Osteocyte (in vitro differentiated cells): ENCODE data around the gene CLEC16A. TPM values are rescaled to one million over a fixed set of nuclear protein-coding genes. Genes with fewer than 3 reads are reported as not detected.
"Not testable (repeated sequence)": the region's sequence is repeated elsewhere in the genome, so short reads cannot be mapped to it uniquely, and the experiment has no call there.

ENCODE experiments used
- DNase-seq: peaks from one replicate; pipeline ENCODE4 v3.0.0; 2021; ENCODE audit warnings: mixed read lengths; ENCODE audit not compliant: unreplicated experiment; ENCODE audit errors: extremely low spot score
- H3K27ac Mint-ChIP-seq: one replicate; pipeline ENCODE4 v1.8.0; 2021; ENCODE audit warnings: mild to moderate bottlenecking, mixed read lengths; ENCODE audit not compliant: unreplicated experiment
- H3K27me3 Mint-ChIP-seq: one replicate; pipeline ENCODE4 v1.8.0; 2021; ENCODE audit warnings: mixed read lengths; ENCODE audit not compliant: unreplicated experiment
- H3K36me3 Mint-ChIP-seq: one replicate; pipeline ENCODE4 v1.8.0; 2021; ENCODE audit warnings: mixed read lengths; ENCODE audit not compliant: unreplicated experiment
- H3K4me1 Mint-ChIP-seq: one replicate; pipeline ENCODE4 v1.8.0; 2021; ENCODE audit warnings: mixed read lengths; ENCODE audit not compliant: unreplicated experiment
- H3K4me3 Mint-ChIP-seq: one replicate; pipeline ENCODE4 v1.8.0; 2021; ENCODE audit warnings: mild to moderate bottlenecking, moderate library complexity, mixed read lengths; ENCODE audit not compliant: unreplicated experiment
- H3K9me3 Mint-ChIP-seq: one replicate; pipeline ENCODE4 v1.8.0; 2021; ENCODE audit warnings: mixed read lengths; ENCODE audit not compliant: unreplicated experiment
- total RNA-seq: library from RNA; stranded (reverse); gene quantifications from 2 replicates; pipeline ENCODE4 v1.2.1, GENCODE V29; 2021
- TF ChIP-seq, protein P1 (sequence below): fragments of 200-600 bp; sonication (generic); IDR thresholded peaks from 2 replicates; pipeline ENCODE4 v1.5.0; 2021; ENCODE audit warnings: antibody characterized with exemption, mild to moderate bottlenecking, moderate library complexity

The CLEC16A gene
- total RNA-seq, 1 donor from 2014 or later = 22.1 TPM

DNA sequence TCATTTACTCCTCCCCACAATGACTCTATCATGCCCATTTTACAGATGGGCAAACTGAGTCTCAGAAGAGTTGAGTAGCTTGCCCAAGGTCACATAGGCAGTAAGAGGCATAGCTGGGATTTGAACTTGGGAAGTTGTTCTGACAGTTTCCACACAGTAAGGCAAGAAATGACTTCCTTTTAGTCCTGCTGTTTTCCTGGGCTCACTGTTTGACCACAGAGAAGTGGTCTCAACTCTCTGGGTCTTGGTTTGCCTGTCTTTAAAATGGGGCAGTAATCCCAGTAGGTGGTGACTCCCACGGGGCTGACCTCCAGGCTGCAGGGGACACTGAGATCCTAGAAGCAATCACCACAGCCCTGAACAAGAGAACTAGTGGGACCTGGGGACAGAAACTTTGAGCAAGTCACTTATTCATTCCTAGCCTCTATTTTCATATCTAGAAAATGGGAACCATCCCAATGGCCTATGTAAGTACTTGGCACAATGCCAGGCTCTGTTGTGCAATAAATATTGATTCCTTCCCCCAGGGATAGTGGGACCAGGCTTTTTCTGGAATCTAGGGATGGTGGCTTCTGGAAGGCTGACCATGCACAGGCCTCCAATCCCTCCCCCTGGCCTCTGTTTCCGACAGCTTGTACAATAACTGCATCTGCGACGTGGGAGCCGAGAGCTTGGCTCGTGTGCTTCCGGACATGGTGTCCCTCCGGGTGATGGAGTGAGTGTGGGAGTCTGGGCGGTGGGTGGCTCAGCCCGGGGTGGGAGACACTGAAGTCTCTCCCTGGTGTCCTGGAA, 22.6 kb upstream of the CLEC16A start:
- no peak for DNase-seq
- no peaks in the 10 kb centered on the region for H3K27me3 Mint-ChIP-seq
- H3K27ac Mint-ChIP-seq = no peak overlapping the region
- H3K36me3 Mint-ChIP-seq = peaks cover 7% of the 10 kb centered on the region
- peaks cover 4% of the 10 kb centered on the region for H3K4me1 Mint-ChIP-seq
- H3K9me3 Mint-ChIP-seq = no peaks in the 10 kb centered on the region
- TF ChIP-seq, protein P1, sequence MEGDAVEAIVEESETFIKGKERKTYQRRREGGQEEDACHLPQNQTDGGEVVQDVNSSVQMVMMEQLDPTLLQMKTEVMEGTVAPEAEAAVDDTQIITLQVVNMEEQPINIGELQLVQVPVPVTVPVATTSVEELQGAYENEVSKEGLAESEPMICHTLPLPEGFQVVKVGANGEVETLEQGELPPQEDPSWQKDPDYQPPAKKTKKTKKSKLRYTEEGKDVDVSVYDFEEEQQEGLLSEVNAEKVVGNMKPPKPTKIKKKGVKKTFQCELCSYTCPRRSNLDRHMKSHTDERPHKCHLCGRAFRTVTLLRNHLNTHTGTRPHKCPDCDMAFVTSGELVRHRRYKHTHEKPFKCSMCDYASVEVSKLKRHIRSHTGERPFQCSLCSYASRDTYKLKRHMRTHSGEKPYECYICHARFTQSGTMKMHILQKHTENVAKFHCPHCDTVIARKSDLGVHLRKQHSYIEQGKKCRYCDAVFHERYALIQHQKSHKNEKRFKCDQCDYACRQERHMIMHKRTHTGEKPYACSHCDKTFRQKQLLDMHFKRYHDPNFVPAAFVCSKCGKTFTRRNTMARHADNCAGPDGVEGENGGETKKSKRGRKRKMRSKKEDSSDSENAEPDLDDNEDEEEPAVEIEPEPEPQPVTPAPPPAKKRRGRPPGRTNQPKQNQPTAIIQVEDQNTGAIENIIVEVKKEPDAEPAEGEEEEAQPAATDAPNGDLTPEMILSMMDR = no peak
- no peak overlapping the region for H3K4me3 Mint-ChIP-seq

DNA sequence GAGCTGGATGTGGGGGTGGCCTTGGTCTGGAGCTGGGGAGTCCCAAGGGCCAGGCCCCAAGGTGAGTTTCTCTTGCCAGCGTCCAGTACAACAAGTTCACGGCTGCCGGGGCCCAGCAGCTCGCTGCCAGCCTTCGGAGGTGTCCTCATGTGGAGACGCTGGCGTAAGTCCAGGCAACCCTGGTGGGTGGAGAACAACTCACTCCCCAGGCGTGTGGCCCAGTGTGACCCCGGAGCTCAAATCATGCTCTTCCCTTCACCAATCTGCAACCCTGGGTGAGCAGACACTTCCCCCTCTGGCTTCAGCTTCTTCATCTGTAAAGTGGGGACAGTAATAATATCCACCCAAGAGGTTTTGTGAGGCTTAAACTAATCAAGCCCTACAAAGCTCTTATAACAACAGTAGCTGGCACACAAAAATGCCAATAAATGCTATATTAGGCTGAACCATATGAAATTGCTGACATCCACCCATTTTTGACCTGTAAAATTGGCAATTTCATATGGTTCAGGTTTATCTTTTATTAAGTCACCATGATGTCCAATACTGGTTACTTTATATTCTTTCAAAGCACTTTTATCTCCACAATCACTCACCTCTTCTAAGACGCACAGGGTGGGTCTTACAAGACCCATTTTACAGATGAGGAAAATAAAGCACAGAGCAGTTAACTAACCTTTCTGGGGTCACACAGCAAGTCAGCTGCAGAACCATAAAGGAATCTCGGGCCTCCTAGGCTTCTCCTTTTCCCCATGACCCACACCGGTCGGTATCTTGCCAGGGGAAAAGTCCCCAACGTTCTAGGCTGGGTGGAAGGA, 21.8 kb upstream of the CLEC16A start:
- DNase-seq = no peak
- Mint-ChIP-seq H3K27me3 (no peaks in the 10 kb centered on the region), H3K4me3 (no peak overlapping the region), H3K36me3 (peaks cover 7% of the 10 kb centered on the region), H3K27ac (no peak overlapping the region), H3K9me3 (no peaks in the 10 kb centered on the region), H3K4me1 (peaks cover 4% of the 10 kb centered on the region)
- TF ChIP-seq, protein P1 = no peak

- TF ChIP-seq, protein P1 = no peak
- no peak for DNase-seq
- H3K4me3 Mint-ChIP-seq = no peak overlapping the region
- peaks cover 4% of the 10 kb centered on the region for H3K4me1 Mint-ChIP-seq
- H3K27ac Mint-ChIP-seq = no peak overlapping the region
- peaks cover 13% of the 10 kb centered on the region for H3K36me3 Mint-ChIP-seq
- H3K27me3 Mint-ChIP-seq = no peaks in the 10 kb centered on the region
- H3K9me3 Mint-ChIP-seq = no peaks in the 10 kb centered on the region
Observed at GRCh38 chr16:10923146-10923649, 21.2 kb upstream of the CLEC16A start.

- no peaks in the 10 kb centered on the region for H3K27me3 Mint-ChIP-seq
- TF ChIP-seq, protein P1 = no peak
- no peak overlapping the region for H3K4me3 Mint-ChIP-seq
- H3K36me3 Mint-ChIP-seq = peaks cover 16% of the 10 kb centered on the region
- no peak for DNase-seq
- H3K9me3 Mint-ChIP-seq = no peaks in the 10 kb centered on the region
- H3K4me1 Mint-ChIP-seq = peaks cover 2% of the 10 kb centered on the region
- H3K27ac Mint-ChIP-seq = no peak overlapping the region
Observed at GRCh38 chr16:10923650-10924214, 20.6 kb upstream of the CLEC16A start.

DNA sequence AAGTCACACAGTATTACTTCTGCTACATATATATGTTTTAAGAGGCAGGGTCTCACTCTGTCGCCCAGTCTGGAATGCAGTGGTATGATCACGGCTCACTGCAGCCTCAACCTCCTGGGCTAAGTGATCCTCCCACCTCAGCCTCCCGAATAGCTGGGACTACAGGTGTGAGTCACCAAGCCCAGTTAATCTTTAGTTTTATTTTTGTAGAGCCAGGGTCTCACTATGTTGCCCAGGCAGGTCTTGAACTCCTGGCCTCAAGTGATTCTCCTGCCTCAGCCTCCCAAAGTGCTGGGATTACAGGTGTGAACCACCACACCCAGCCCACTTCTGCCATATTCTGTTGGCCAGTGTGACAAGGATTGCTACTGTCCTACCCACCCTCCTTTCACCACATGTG, 19.1 kb upstream of the CLEC16A start:
- H3K27me3 Mint-ChIP-seq, H3K27ac Mint-ChIP-seq, H3K4me3 Mint-ChIP-seq, H3K4me1 Mint-ChIP-seq, DNase-seq, H3K9me3 Mint-ChIP-seq: not testable (repeated sequence)
- H3K36me3 Mint-ChIP-seq = peaks cover 20% of the 10 kb centered on the region
